Loucy (cell line): ENCODE measurements around the gene UBXN7.

Source experiments
- EZH2phosphoT487 ChIP-seq: fragments of 200-600 bp; IDR thresholded peaks from 2 replicates; pipeline ENCODE4 v1.6.1; 2018; ENCODE audit warnings: antibody characterized with exemption, mild to moderate bottlenecking, moderate library complexity, borderline replicate concordance
- TF ChIP-seq, protein P1 (sequence below): fragments of 200-600 bp; sonication (generic); conservative IDR thresholded peaks from 2 replicates; pipeline ENCODE4 v1.5.1; 2014; ENCODE audit warnings: mild to moderate bottlenecking, antibody characterized with exemption, low read length

DNA sequence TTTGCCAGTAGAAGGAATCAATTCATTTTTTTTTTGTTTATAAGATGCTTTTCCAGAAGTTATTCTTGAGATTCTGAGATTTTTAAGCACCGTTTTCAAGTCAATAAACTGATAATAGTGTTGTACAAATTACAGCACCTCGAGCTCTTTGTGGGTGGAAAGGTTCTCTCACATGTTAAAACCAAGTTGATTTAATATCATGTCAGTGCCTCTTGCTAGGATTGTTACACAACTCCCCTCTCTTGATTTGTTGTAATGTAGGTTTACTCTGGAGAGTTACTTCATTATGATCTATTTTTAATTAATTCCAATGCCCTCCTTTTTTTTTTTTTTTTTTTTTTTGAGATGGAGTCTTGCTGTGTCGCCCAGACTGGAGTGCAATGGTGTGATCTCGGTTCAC lies 25.8 kb upstream of the UBXN7 start:
- TF ChIP-seq, protein P1, sequence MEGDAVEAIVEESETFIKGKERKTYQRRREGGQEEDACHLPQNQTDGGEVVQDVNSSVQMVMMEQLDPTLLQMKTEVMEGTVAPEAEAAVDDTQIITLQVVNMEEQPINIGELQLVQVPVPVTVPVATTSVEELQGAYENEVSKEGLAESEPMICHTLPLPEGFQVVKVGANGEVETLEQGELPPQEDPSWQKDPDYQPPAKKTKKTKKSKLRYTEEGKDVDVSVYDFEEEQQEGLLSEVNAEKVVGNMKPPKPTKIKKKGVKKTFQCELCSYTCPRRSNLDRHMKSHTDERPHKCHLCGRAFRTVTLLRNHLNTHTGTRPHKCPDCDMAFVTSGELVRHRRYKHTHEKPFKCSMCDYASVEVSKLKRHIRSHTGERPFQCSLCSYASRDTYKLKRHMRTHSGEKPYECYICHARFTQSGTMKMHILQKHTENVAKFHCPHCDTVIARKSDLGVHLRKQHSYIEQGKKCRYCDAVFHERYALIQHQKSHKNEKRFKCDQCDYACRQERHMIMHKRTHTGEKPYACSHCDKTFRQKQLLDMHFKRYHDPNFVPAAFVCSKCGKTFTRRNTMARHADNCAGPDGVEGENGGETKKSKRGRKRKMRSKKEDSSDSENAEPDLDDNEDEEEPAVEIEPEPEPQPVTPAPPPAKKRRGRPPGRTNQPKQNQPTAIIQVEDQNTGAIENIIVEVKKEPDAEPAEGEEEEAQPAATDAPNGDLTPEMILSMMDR: no peak
- no peak for TF ChIP-seq EZH2phosphoT487
